Measurements from ENCODE around the gene SYDE1. TPM values are rescaled to one million over a fixed set of nuclear protein-coding genes. Genes with fewer than 3 reads are reported as not detected.

The SYDE1 gene
- 12.0 and 16.1 TPM in 2 replicates for total RNA-seq

GRCh38 chr19:15107061-15108010 is at the start of gene SYDE1:
TSS of gene SYDE1 (plus strand) at chr19:15107401. CDS start at chr19:15107434, 33 bp downstream.

DNA sequence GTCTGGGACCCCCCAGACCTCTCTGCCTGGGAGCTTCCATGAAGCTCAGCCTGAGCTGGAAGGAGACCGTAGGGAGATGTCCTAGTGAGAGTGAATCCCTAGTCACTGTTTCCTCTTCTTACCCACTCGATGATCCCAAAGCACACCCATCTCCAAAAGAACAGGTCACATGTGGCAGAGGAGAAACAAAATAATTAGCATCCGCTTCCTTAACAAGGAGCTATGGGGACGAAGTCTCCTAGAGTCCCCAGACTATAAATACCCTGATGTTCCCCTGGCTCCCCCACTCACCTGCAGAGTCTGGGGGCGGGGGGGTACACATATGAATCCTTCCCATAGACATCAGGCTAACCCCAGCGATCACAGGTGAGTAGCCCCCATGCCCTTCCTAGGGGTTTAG is 25.3 kb upstream of the SYDE1 start, which contains the start of gene OR1I1:
OR1I1 (plus strand) TSS at position 301 of the 400 bp plus-strand sequence. CDS start 4,855 bp downstream, outside the sequence.

Other genes starting within 250 kb of the SYDE1 start
- gene OR7A17, start 221.3 kb upstream of the SYDE1 start, total RNA-seq, result not detected in 2 replicates
- not detected in 2 replicates for gene OR7C2, start 165.9 kb upstream of the SYDE1 start, total RNA-seq
- gene SLC1A6, start 127.5 kb upstream of the SYDE1 start, total RNA-seq, result 0.23 TPM in 1 of 2 replicates, not detected in the other
- 0.53 and 8.0 TPM in 2 replicates for gene CASP14, start 57.9 kb upstream of the SYDE1 start, total RNA-seq
- gene OR1I1, start 25.2 kb upstream of the SYDE1 start, total RNA-seq, result not detected in 2 replicates
- gene NOTCH3, start 93.6 kb downstream of the SYDE1 start, total RNA-seq, result 1.8 and 2.4 TPM in 2 replicates
- gene EPHX3, start 125.0 kb downstream of the SYDE1 start, total RNA-seq, result 0.08 TPM in 1 of 2 replicates, not detected in the other
- 11.6 and 11.8 TPM in 2 replicates for gene BRD4, start 225.1 kb downstream of the SYDE1 start, total RNA-seq

All from hair follicular keratinocyte (primary cell).